Endothelial cell of umbilical vein (primary cell): ENCODE measurements around the gene PPP1R9B. TPM values are rescaled to one million over a fixed set of nuclear protein-coding genes. Genes with fewer than 3 reads are reported as not detected.

ENCODE experiments used
- BruUV-seq: library from RNA; stranded (reverse); fragments of 400-500 nt; replicated peaks from 2 replicates; lab custom pipeline; 2021; lab: Mats Ljungman, UMichigan
- CTCF ChIA-PET: fragments of 300-600, 350-600 bp; sonication (Branson Sonifier 250); formaldehyde crosslinking; loops from one replicate; lab custom pipeline; 2021; ENCODE audit warnings: antibody characterized with exemption, inconsistent platforms; lab: Charles Lee
- POLR2A ChIA-PET: fragments of 300-600, 350-600 bp; sonication (Branson Sonifier 250); formaldehyde crosslinking; loops from one replicate; lab custom pipeline; 2021; ENCODE audit warnings: antibody characterized with exemption, inconsistent platforms; lab: Charles Lee
- DNase-seq: peaks from one replicate; pipeline ENCODE4 v3.0.0-alpha.2; 2011; ENCODE audit warnings: low read depth, low spot score
- FAIRE-seq: peaks from 2 replicates; lab custom pipeline; 2011; peaks lifted over from hg19 to GRCh38; lab: Jason Lieb, UNC
- H2AFZ ChIP-seq: 2 replicates; pipeline ENCODE4 v1.6.0; 2012; ENCODE audit warnings: low read depth, low read length, control low read depth, inconsistent platforms
- H3K27ac ChIP-seq: 2 replicates; pipeline ENCODE4 v1.5.1; 2011; ENCODE audit warnings: low read depth, mild to moderate bottlenecking, control low read depth, low read length, moderate library complexity; ENCODE audit not compliant: insufficient read depth
- H3K27me3 ChIP-seq, 2 experiments: 2 replicates each; pipeline versions ENCODE4 v1.6.0 to v1.6.1; 2011; ENCODE audit warnings: low read length in 2 of 2, mixed read lengths in 1 of 2; ENCODE audit not compliant: control insufficient read depth in 2 of 2, insufficient read depth in 2 of 2
- H3K36me3 ChIP-seq, 2 experiments: 2 replicates in 1 of 2; 3 replicates in 1 of 2; pipeline ENCODE4 v1.5.1; 2011; ENCODE audit warnings: low read length in 2 of 2, mild to moderate bottlenecking in 1 of 2, moderate library complexity in 1 of 2; ENCODE audit not compliant: control insufficient read depth in 2 of 2, insufficient read depth in 2 of 2; ENCODE audit errors: extremely low read depth in 1 of 2
- H3K4me1 ChIP-seq: 3 replicates; pipeline ENCODE4 v1.5.1; 2011; ENCODE audit warnings: mild to moderate bottlenecking, low read length; ENCODE audit not compliant: control insufficient read depth, insufficient read depth; ENCODE audit errors: extremely low read depth
- H3K4me2 ChIP-seq: 2 replicates; pipeline ENCODE4 v1.6.1; 2011; ENCODE audit warnings: low read length, control low read depth, mixed read lengths; ENCODE audit not compliant: insufficient read depth
- H3K4me3 ChIP-seq, 3 experiments: fragments of 200-600 bp in 1 of 3; sonication (generic), shearing (Covaris generic) in 1 of 3; replicated peaks in 1 of 3; 2 replicates each; pipeline ENCODE4 v1.5.1; 2011 to 2016; ENCODE audit warnings: control low read depth in 3 of 3, low read length in 3 of 3, mild to moderate bottlenecking in 2 of 3, inconsistent platforms in 1 of 3, low read depth in 1 of 3, moderate library complexity in 1 of 3; ENCODE audit not compliant: insufficient read depth in 1 of 3
- H3K79me2 ChIP-seq: 2 replicates; pipeline ENCODE4 v1.6.0; 2012; ENCODE audit warnings: low read length, inconsistent platforms; ENCODE audit not compliant: control insufficient read depth, insufficient read depth
- H3K9ac ChIP-seq: replicated peaks from 2 replicates; pipeline ENCODE3; 2011; ENCODE audit warnings: low read length, control low read depth; ENCODE audit not compliant: insufficient read depth; ENCODE audit errors: extremely low read depth
- H3K9me1 ChIP-seq: replicated peaks from 3 replicates; pipeline ENCODE4 v1.6.0; 2011; ENCODE audit warnings: mild to moderate bottlenecking, low read length; ENCODE audit not compliant: control insufficient read depth, insufficient read depth; ENCODE audit errors: extremely low read depth
- H3K9me3 ChIP-seq: replicated peaks from 2 replicates; pipeline ENCODE4 v1.5.1; 2012; ENCODE audit warnings: low read length, inconsistent platforms; ENCODE audit not compliant: control insufficient read depth, insufficient read depth
- H4K20me1 ChIP-seq: replicated peaks from 2 replicates; pipeline ENCODE3; 2011; ENCODE audit warnings: mild to moderate bottlenecking, low read length; ENCODE audit not compliant: control insufficient read depth, insufficient read depth; ENCODE audit errors: extremely low read depth
- EZH2 ChIP-seq: IDR thresholded peaks from 2 replicates; pipeline ENCODE4 v1.6.1; 2012; ENCODE audit warnings: borderline replicate concordance, low read depth, mild to moderate bottlenecking, moderate library complexity, low read length, inconsistent platforms; ENCODE audit not compliant: severe bottlenecking
- FOS ChIP-seq: IDR thresholded peaks from 2 replicates; pipeline ENCODE4 v1.6.1; 2011; ENCODE audit warnings: mild to moderate bottlenecking, low read length, moderate library complexity, borderline replicate concordance; ENCODE audit not compliant: insufficient read depth
- GATA2 ChIP-seq: IDR thresholded peaks from 2 replicates; pipeline ENCODE4 v1.7.0; 2011; ENCODE audit warnings: low read depth, mild to moderate bottlenecking, moderate library complexity, mixed read lengths, low read length; ENCODE audit not compliant: insufficient read length, insufficient read depth
- JUN ChIP-seq: IDR thresholded peaks from 2 replicates; pipeline ENCODE4 v1.6.1; 2011; ENCODE audit warnings: borderline replicate concordance, low read depth; ENCODE audit not compliant: insufficient read length, insufficient read depth
- MYC ChIP-seq: IDR thresholded peaks from one replicate; pipeline ENCODE4 v1.6.1; 2011; ENCODE audit warnings: mild to moderate bottlenecking, low read depth, low read length
- POLR2A ChIP-seq: IDR thresholded peaks from 2 replicates; pipeline ENCODE4 v1.6.1; 2012; ENCODE audit warnings: low read depth, mild to moderate bottlenecking, control low read depth, low read length
- POLR2AphosphoS5 ChIP-seq: IDR thresholded peaks from 2 replicates; pipeline ENCODE4 v1.6.1; 2012; ENCODE audit warnings: low read depth, mild to moderate bottlenecking, control low read depth, low read length, moderate library complexity; ENCODE audit not compliant: insufficient read depth
- dilution Hi-C: fragments of 300-500 bp; cut with MboI; formaldehyde crosslinking; loops from one replicate; pipeline ENCODE4 v1.15.0; 2019; ENCODE audit warnings: low sequenced_read_pairs; ENCODE audit not compliant: extremely low pct_ligation_motif_present
- intact Hi-C: fragments of 100-400 bp; cut with micrococcal nuclease; formaldehyde crosslinking; loops from one replicate; pipeline ENCODE4 v1.10.0; 2022
- polyA plus RNA-seq, 4 experiments: library from polyadenylated mRNA; depleted of rRNA in 3 of 4; stranded (reverse) in 3 of 4; unstranded in 1 of 4; fragments of >200 nt; gene quantifications; 2 replicates each; pipeline versions ENCODE4 v1.2.1 to v1.2.3, GENCODE V29; 2011 to 2012; ENCODE audit warnings: missing spikeins in 1 of 4
- total RNA-seq: library from RNA; stranded (reverse); gene quantifications from 2 replicates; pipeline ENCODE4 v1.2.3, GENCODE V29; 2021
- TF ChIP-seq, protein P1 (sequence below): IDR thresholded peaks from 2 replicates; pipeline ENCODE4 v1.6.1; 2011; ENCODE audit not compliant: insufficient read depth, insufficient read length
- TF ChIP-seq, protein P2 (sequence below), 2 donors: IDR thresholded peaks; 1 replicate in 1 of 2; 2 replicates in 1 of 2; pipeline ENCODE4 v1.5.1; 2011; ENCODE audit warnings: low read length in 2 of 2, mild to moderate bottlenecking in 2 of 2, moderate library complexity in 2 of 2, control low read depth in 1 of 2, inconsistent platforms in 1 of 2, low read depth in 1 of 2; ENCODE audit not compliant: insufficient read depth in 1 of 2; ENCODE audit errors: extremely low read depth in 1 of 2

The PPP1R9B gene
- total and polyA plus RNA-seq, 2 donors (not counting 3 experiments of a cell fraction or from before 2014, with no cell fraction given), result 20.1 to 60.2 TPM

DNA sequence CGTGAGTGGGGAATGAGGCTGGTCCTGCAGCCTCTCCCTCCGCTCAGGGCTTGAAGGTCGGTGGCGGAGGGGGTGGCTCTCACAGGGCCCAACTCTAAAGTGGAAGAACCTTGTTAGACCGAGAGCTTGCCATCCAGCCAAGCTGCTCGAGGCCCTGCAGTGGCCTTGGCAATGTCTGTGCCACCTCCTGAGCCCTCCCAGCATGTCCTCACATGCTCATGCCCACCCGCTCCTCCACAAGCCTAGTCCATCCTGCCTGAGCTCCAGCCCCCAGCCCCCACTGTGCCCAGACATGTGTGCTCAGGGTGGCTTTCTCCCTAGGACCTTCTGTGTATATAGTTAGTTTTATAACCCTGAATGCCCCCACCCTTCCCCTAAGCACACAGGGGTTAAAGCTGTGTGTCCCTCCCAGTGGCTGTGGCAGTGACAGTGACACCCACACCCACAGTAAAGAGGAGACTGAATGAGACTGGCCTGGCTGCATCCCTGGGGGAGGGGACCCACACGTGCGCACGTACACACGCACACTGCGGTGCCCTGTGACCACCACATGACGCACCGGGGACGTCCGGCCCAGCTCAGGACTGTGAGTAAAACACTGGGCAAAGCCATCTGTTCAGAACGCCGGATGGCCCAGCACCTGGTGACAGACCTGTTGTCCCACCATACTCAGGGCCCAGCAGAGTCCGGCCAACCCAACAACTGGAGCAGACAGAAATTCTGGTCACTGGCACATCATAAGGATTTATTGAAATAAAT is 39.7 kb downstream of the PPP1R9B start:
- Histone ChIP-seq H3K27me3 (no peaks in the 10 kb centered on the region), H3K4me2 (no peak overlapping the region), H3K4me3 (no peak overlapping the region), H3K9me3 (no peaks in the 10 kb centered on the region), H3K27ac (no peak overlapping the region), H3K4me1 (no peaks in the 10 kb centered on the region), H3K9ac (no peak overlapping the region), H4K20me1 (no peaks in the 10 kb centered on the region), H3K36me3 (peaks cover 0 to 4% of the 10 kb centered on the region in 2 experiments), H3K79me2 (no peaks in the 10 kb centered on the region), H3K9me1 (no peaks in the 10 kb centered on the region), H2AFZ (no peak overlapping the region)
- no TSS peak for BruUV-seq
- DNase-seq (no peak), FAIRE-seq (no peak)
- TF ChIP-seq EZH2, result no peak
- TF ChIP-seq POLR2A, result no peak
- TF ChIP-seq POLR2AphosphoS5, result no peak
- TF ChIP-seq GATA2, result no peak
- TF ChIP-seq JUN, result no peak
- TF ChIP-seq, protein P1, sequence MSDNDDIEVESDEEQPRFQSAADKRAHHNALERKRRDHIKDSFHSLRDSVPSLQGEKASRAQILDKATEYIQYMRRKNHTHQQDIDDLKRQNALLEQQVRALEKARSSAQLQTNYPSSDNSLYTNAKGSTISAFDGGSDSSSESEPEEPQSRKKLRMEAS, result no peak
- no peak for TF ChIP-seq MYC
- TF ChIP-seq, protein P2, sequence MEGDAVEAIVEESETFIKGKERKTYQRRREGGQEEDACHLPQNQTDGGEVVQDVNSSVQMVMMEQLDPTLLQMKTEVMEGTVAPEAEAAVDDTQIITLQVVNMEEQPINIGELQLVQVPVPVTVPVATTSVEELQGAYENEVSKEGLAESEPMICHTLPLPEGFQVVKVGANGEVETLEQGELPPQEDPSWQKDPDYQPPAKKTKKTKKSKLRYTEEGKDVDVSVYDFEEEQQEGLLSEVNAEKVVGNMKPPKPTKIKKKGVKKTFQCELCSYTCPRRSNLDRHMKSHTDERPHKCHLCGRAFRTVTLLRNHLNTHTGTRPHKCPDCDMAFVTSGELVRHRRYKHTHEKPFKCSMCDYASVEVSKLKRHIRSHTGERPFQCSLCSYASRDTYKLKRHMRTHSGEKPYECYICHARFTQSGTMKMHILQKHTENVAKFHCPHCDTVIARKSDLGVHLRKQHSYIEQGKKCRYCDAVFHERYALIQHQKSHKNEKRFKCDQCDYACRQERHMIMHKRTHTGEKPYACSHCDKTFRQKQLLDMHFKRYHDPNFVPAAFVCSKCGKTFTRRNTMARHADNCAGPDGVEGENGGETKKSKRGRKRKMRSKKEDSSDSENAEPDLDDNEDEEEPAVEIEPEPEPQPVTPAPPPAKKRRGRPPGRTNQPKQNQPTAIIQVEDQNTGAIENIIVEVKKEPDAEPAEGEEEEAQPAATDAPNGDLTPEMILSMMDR (IDR thresholded peaks at IDR 0.05; ENCODE audit: extremely low read depth in 1 of 2, insufficient read depth in 1 of 2, low read depth in 1 of 2, low read length in 2 of 2), result no peak
- no peak for TF ChIP-seq FOS
- dilution Hi-C loops, result no loop called here
- ChIA-PET CTCF (interaction anchor here (0.9 to 2.3 kb wide), 4 partner anchors 17 to 88 kb away, joined by 3 to 16 read pairs (median 6); no protein-coding TSS in a partner anchor), POLR2A (no interaction called here)
- intact Hi-C loops, result loop anchor here (10.0 kb wide), 1 partner anchor 154 kb away; no protein-coding TSS in a partner anchor
